GM18909 (cell line): ENCODE results near the gene CCDC13.
A peak's percentile ranks its signal among the peaks of the same experiment; 100 is the strongest.
"Not testable (repeated sequence)": the region's sequence is repeated elsewhere in the genome, so short reads cannot be mapped to it uniquely, and the experiment has no call there.

Experiments
- ATAC-seq: cut with Tn5 transposase; IDR thresholded peaks from one replicate; pipeline ENCODE4 v1.9.1; 2021; ENCODE audit warnings: mild to moderate bottlenecking; ENCODE audit not compliant: unreplicated experiment, poor library complexity

The CCDC13 gene

GRCh38 chr3:42772670-42773408 is at the start of gene CCDC13:
Gene CCDC13, minus strand, starts transcription at chr3:42773253. Its CDS starts 14,908 bp downstream, at chr3:42758345.
- peak; percentile 99 for ATAC-seq

GRCh38 chr3:42822828-42823227 is 49.8 kb upstream of the CCDC13 start:
- no peak for ATAC-seq

- ATAC-seq = no peak
These were observed 47.6 kb upstream of the CCDC13 start for GRCh38 chr3:42820746-42821051.

GRCh38 chr3:42819351-42819965 is 46.4 kb upstream of the CCDC13 start:
- no peak for ATAC-seq

- ATAC-seq = no peak
These were observed 42.8 kb upstream of the CCDC13 start for GRCh38 chr3:42815826-42816225.

- no peak for ATAC-seq
These were observed 42.0 kb upstream of the CCDC13 start for GRCh38 chr3:42814914-42815507.

- no peak for ATAC-seq
These were observed 41.2 kb upstream of the CCDC13 start for GRCh38 chr3:42814246-42814645.

- not testable (repeated sequence) for ATAC-seq
These were observed 38.2 kb upstream of the CCDC13 start for GRCh38 chr3:42811118-42811883.

GRCh38 chr3:42810706-42811105 is 37.7 kb upstream of the CCDC13 start:
- ATAC-seq = not testable (repeated sequence)

GRCh38 chr3:42809202-42809601 is 36.1 kb upstream of the CCDC13 start, which contains the start of gene ACKR2:
Gene ACKR2, plus strand, starts transcription at chr3:42809445. Its CDS starts 55,058 bp downstream, at chr3:42864503.
- no peak for ATAC-seq

GRCh38 chr3:42807929-42808328 is 34.9 kb upstream of the CCDC13 start:
- ATAC-seq = no peak

GRCh38 chr3:42805141-42805821 is 32.2 kb upstream of the CCDC13 start:
- ATAC-seq = no peak

- peak; percentile 22 for ATAC-seq
These were observed 31.7 kb upstream of the CCDC13 start for GRCh38 chr3:42804831-42805132.

GRCh38 chr3:42804106-42804830 is 31.2 kb upstream of the CCDC13 start, which contains the start of gene HIGD1A:
Gene HIGD1A, minus strand, starts transcription at chr3:42804490. Its CDS starts 10,237 bp downstream, at chr3:42794253.
- peak; percentile 99 for ATAC-seq

- peak; percentile 16 for ATAC-seq
These were observed 30.5 kb upstream of the CCDC13 start for GRCh38 chr3:42803414-42804105.

GRCh38 chr3:42802876-42803413 is 29.9 kb upstream of the CCDC13 start:
- no peak for ATAC-seq

- no peak for ATAC-seq
These were observed 28.7 kb upstream of the CCDC13 start for GRCh38 chr3:42801784-42802183.

- no peak for ATAC-seq
These were observed 28.1 kb upstream of the CCDC13 start for GRCh38 chr3:42801048-42801620.
